A549 treated with Hydrocortisone at 1 μM for 4 hours (cell line): ENCODE data around the gene PIK3C2G. TPM values are rescaled to one million over a fixed set of nuclear protein-coding genes. Genes with fewer than 3 reads are reported as not detected.

Experiments used
- total RNA-seq: library from RNA; stranded (reverse); fragments of 200-300 nt; extraction: Qiagen RNA extraction; gene quantifications from 5 replicates; pipeline ENCODE4 v1.2.3, GENCODE V29; 2022

Gene PIK3C2G, protein sequence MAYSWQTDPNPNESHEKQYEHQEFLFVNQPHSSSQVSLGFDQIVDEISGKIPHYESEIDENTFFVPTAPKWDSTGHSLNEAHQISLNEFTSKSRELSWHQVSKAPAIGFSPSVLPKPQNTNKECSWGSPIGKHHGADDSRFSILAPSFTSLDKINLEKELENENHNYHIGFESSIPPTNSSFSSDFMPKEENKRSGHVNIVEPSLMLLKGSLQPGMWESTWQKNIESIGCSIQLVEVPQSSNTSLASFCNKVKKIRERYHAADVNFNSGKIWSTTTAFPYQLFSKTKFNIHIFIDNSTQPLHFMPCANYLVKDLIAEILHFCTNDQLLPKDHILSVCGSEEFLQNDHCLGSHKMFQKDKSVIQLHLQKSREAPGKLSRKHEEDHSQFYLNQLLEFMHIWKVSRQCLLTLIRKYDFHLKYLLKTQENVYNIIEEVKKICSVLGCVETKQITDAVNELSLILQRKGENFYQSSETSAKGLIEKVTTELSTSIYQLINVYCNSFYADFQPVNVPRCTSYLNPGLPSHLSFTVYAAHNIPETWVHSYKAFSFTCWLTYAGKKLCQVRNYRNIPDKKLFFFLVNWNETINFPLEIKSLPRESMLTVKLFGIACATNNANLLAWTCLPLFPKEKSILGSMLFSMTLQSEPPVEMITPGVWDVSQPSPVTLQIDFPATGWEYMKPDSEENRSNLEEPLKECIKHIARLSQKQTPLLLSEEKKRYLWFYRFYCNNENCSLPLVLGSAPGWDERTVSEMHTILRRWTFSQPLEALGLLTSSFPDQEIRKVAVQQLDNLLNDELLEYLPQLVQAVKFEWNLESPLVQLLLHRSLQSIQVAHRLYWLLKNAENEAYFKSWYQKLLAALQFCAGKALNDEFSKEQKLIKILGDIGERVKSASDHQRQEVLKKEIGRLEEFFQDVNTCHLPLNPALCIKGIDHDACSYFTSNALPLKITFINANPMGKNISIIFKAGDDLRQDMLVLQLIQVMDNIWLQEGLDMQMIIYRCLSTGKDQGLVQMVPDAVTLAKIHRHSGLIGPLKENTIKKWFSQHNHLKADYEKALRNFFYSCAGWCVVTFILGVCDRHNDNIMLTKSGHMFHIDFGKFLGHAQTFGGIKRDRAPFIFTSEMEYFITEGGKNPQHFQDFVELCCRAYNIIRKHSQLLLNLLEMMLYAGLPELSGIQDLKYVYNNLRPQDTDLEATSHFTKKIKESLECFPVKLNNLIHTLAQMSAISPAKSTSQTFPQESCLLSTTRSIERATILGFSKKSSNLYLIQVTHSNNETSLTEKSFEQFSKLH (N-terminal part only)
- total RNA-seq, result not detected in 5 replicates

DNA sequence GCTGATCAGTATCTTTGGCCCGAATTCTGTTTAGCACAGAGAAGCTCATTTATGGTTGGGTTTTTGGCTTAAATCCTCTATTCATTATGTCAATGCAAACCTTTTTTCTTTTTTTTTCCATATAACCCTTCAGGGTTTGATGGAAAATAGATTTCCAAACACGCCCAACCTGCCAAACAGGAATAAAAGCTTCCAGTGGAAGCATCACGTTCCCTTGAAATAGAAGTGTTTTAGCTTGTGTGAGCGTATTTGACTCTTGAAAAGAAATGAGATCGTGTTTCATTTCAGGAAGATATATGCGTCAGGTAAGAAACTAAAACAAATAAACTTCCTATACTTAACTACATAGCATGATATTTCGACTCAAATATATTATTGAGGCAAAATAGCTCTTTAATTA is at the start of gene PIK3C2G:
Gene PIK3C2G (plus strand): TSS at position 246 of the 400 bp plus-strand sequence. CDS start 20,564 bp downstream, outside the sequence.

Other genes starting within 250 kb of the PIK3C2G start
- not detected in 5 replicates for gene RERGL, start 171.3 kb upstream of the PIK3C2G start, total RNA-seq